Measurements from ENCODE around the gene C1orf167. TPM values are rescaled to one million over a fixed set of nuclear protein-coding genes. Genes with fewer than 3 reads are reported as not detected.

C1orf167 gene
- total RNA-seq, 1 experiment from 2014 or later = 0.39 TPM

DNA sequence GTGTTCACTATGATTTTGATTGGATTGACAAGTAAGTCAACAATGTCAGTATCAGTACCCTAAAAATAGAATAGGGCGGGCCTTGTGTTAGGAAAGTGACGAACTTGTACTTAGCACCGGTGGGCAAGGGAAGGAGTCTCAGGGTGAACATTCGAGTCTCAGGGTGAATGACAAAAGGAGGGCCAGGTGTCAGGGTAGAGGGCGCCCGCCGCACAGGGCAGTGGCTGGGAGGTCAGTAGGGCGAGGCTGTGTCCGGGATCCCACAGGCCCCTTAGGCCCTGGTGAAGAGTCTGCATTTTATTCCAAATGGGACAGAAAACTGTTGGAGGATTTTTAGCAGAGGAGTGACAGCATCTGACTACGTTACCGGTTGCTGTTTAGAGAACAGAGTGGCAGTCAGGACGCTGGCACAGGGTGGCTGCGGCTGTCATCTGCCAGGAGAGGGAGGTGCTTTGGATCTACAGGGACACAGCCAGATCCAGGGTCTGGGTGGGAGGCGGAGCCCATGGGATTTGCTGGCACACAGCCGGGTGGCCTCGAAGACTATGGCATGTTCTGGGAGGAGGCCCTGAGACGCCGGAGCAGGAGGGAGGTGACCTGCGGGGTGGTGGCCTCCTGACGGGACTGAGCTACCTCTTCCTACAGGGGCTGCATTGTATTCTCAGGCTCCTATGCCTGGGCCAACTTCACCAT is 15.1 kb upstream of the C1orf167 start:
- no peaks in the 10 kb centered on the region for H3K79me2 ChIP-seq (ENCODE audit: insufficient read depth, low read length)
- DNase-seq = no peak
- no peak overlapping the region; a peak in 2 of 7 replicates for H3K27ac Mint-ChIP-seq

More for the DNA sequence above, 15.1 kb upstream of the C1orf167 start:
- Histone ChIP-seq H4K91ac (ENCODE audit: insufficient read length, low read depth, low read length) (no peak overlapping the region), H3K79me1 (ENCODE audit: insufficient read depth, low read depth, low read length, poor library complexity, severe bottlenecking) (no peaks in the 10 kb centered on the region), H3K9ac (ENCODE audit: extremely low read depth, insufficient read length, low read length) (no peak overlapping the region), H4K8ac (replicated peaks; ENCODE audit: insufficient read length, low read depth, low read length) (no peak overlapping the region), H3K23ac (ENCODE audit: insufficient read length, low read depth, low read length) (no peak overlapping the region), H3T11ph (ENCODE audit: low read length) (no peak overlapping the region), H2BK20ac (ENCODE audit: low read depth, low read length, poor library complexity, severe bottlenecking) (no peak overlapping the region), H3K18ac (ENCODE audit: insufficient read length, low read depth, low read length) (no peak overlapping the region), H2BK15ac (ENCODE audit: low read depth, low read length) (no peak overlapping the region), H3K23me2 (ENCODE audit: insufficient read length, low read depth, low read length, poor library complexity, severe bottlenecking) (no peaks in the 10 kb centered on the region), H3K9me3 (ENCODE audit: control insufficient read depth, low read depth, low read length) (no peaks in the 10 kb centered on the region), H4K20me1 (ENCODE audit: control insufficient read depth, insufficient read depth, insufficient read length) (no peaks in the 10 kb centered on the region), H3K14ac (ENCODE audit: insufficient read depth, low read length) (no peak overlapping the region), H4K5ac (ENCODE audit: insufficient read length, low read depth, low read length) (no peak overlapping the region), H2AK5ac (ENCODE audit: insufficient read length, low read length) (no peak overlapping the region), H2BK12ac (ENCODE audit: insufficient read length, low read depth, low read length) (no peak overlapping the region), H3K56ac (ENCODE audit: insufficient read length, low read depth, low read length) (no peak overlapping the region), H3K4me2 (ENCODE audit: insufficient read depth, insufficient read length, low read length) (no peak overlapping the region), H2AFZ (ENCODE audit: low read length) (no peak overlapping the region), H3K4me1 (ENCODE audit: insufficient read depth, low read length) (no peaks in the 10 kb centered on the region), H2BK120ac (ENCODE audit: low read depth, low read length, poor library complexity, severe bottlenecking) (no peak overlapping the region), H2BK5ac (ENCODE audit: insufficient read length, low read length) (no peak overlapping the region), H3K27me3 (ENCODE audit: insufficient read depth, low read length) (no peaks in the 10 kb centered on the region), H3K27ac (ENCODE audit: insufficient read length, low read depth, low read length) (no peak overlapping the region), H3K4ac (ENCODE audit: low read depth, low read length) (no peak overlapping the region)
- no CpG with 5 or more reads among the region's 20 CpGs for WGBS (ENCODE audit: extremely low coverage, insufficient read length, low lambda C conversion rate)
- H3K27me3 Mint-ChIP-seq (ENCODE audit: low read depth) = no peaks in the 10 kb centered on the region
- H3K9me3 Mint-ChIP-seq = no peaks in the 10 kb centered on the region; a peak in 1 of 5 replicates
- H3K36me3 Mint-ChIP-seq (ENCODE audit: insufficient read depth in 1 of 3, low read depth in 3 of 3) = peaks cover 9 to 43% (median 39%) of the 10 kb centered on the region in 3 experiments; a peak in 6 of 7 replicates
- H3K4me3 Mint-ChIP-seq = no peak overlapping the region
- TF ChIP-seq, protein P1, sequence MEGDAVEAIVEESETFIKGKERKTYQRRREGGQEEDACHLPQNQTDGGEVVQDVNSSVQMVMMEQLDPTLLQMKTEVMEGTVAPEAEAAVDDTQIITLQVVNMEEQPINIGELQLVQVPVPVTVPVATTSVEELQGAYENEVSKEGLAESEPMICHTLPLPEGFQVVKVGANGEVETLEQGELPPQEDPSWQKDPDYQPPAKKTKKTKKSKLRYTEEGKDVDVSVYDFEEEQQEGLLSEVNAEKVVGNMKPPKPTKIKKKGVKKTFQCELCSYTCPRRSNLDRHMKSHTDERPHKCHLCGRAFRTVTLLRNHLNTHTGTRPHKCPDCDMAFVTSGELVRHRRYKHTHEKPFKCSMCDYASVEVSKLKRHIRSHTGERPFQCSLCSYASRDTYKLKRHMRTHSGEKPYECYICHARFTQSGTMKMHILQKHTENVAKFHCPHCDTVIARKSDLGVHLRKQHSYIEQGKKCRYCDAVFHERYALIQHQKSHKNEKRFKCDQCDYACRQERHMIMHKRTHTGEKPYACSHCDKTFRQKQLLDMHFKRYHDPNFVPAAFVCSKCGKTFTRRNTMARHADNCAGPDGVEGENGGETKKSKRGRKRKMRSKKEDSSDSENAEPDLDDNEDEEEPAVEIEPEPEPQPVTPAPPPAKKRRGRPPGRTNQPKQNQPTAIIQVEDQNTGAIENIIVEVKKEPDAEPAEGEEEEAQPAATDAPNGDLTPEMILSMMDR (conservative IDR thresholded peaks at IDR 0.05) = no peak
- peaks cover 4 to 13% of the 10 kb centered on the region in 2 experiments for H3K4me1 Mint-ChIP-seq
